ENCODE data around the gene LYRM1.
"Not testable (repeated sequence)": the region's sequence is repeated elsewhere in the genome, so short reads cannot be mapped to it uniquely, and the experiment has no call there.

The LYRM1 gene

GRCh38 chr16:20940871-20941635, 40.5 kb downstream of the LYRM1 start:
- no peak for DNase-seq

GRCh38 chr16:20941636-20941926, 41.0 kb downstream of the LYRM1 start:
- DNase-seq, result no peak

- no peak for DNase-seq
These were observed 41.7 kb downstream of the LYRM1 start for GRCh38 chr16:20942256-20942655.

- DNase-seq, result peak; percentile 5
These were observed 44.4 kb downstream of the LYRM1 start for GRCh38 chr16:20944861-20945574.

- DNase-seq, result not testable (repeated sequence)
These were observed 45.0 kb downstream of the LYRM1 start for GRCh38 chr16:20945575-20945875.

GRCh38 chr16:20946015-20946629, 45.6 kb downstream of the LYRM1 start:
- DNase-seq, result no peak

- DNase-seq, result no peak
These were observed 47.9 kb downstream of the LYRM1 start for GRCh38 chr16:20948444-20948843.

- DNase-seq, result no peak
These were observed 49.1 kb downstream of the LYRM1 start for GRCh38 chr16:20949660-20950059.

GRCh38 chr16:20950294-20950693, 49.7 kb downstream of the LYRM1 start:
- DNase-seq, result no peak

GRCh38 chr16:20952139-20952920, 51.8 kb downstream of the LYRM1 start:
- no peak for DNase-seq

GRCh38 chr16:20954574-20954973, 54.0 kb downstream of the LYRM1 start:
- DNase-seq, result no peak

GRCh38 chr16:20956319-20956718, 55.7 kb downstream of the LYRM1 start:
- no peak for DNase-seq

- no peak for DNase-seq
These were observed 56.6 kb downstream of the LYRM1 start for GRCh38 chr16:20957153-20957552.

GRCh38 chr16:20960899-20961298, 60.3 kb downstream of the LYRM1 start:
- DNase-seq, result no peak

- no peak for DNase-seq
These were observed 68.2 kb downstream of the LYRM1 start for GRCh38 chr16:20968765-20969164.

- DNase-seq, result no peak
These were observed 68.8 kb downstream of the LYRM1 start for GRCh38 chr16:20969386-20969785.

- DNase-seq, result no peak
These were observed 70.8 kb downstream of the LYRM1 start for GRCh38 chr16:20971401-20971800.

- DNase-seq, result not testable (repeated sequence)
These were observed 72.6 kb downstream of the LYRM1 start for GRCh38 chr16:20973201-20973600.
